Omental fat pad (tissue), 4 donors: ENCODE results near the gene MYO18A. TPM values are rescaled to one million over a fixed set of nuclear protein-coding genes. Genes with fewer than 3 reads are reported as not detected.

Source experiments
- ATAC-seq: fragments of 150-250 bp; one replicate; pipeline ENCODE4 v1.9.1; 2016; ENCODE audit warnings: mild to moderate bottlenecking, moderate library complexity; ENCODE audit not compliant: low FRiP score
- DNase-seq: peaks from one replicate; pipeline ENCODE4 v3.0.0-alpha.2; 2019; ENCODE audit warnings: low spot score
- CTCF ChIP-seq, 3 donors: fragments of 450-650 bp; IDR thresholded peaks; one replicate each; pipeline ENCODE4 v1.5.1; 2016 to 2017; ENCODE audit warnings: antibody characterized with exemption in 3 of 3, mild to moderate bottlenecking in 3 of 3, moderate library complexity in 2 of 3
- total RNA-seq, 4 donors: library from RNA; depleted of rRNA; stranded (reverse); fragments of >200 nt; gene quantifications; one replicate each; pipeline ENCODE4 v1.1.0, GENCODE V29; 2016

Gene MYO18A
- total RNA-seq, 4 donors from 2014 or later = 33.1 to 99.0 (median 50.6) TPM

- no peak for DNase-seq
- ATAC-seq = no peak
- TF ChIP-seq CTCF (IDR thresholded peaks at IDR 0.05) = no peak
Observed at GRCh38 chr17:29063992-29064391, 116.2 kb downstream of the MYO18A start.

GRCh38 chr17:29062215-29062614 is 118.0 kb downstream of the MYO18A start:
- DNase-seq (no peak), ATAC-seq (no peak)
- TF ChIP-seq CTCF (IDR thresholded peaks at IDR 0.05) = no peak

GRCh38 chr17:29061036-29061435 is 119.2 kb downstream of the MYO18A start:
- DNase-seq (no peak), ATAC-seq (no peak)
- no peak for TF ChIP-seq CTCF (IDR thresholded peaks at IDR 0.05)

GRCh38 chr17:29060475-29060874 is 119.7 kb downstream of the MYO18A start:
- no peak for TF ChIP-seq CTCF (IDR thresholded peaks at IDR 0.05)
- ATAC-seq (no peak), DNase-seq (no peak)

GRCh38 chr17:29059281-29059680 is 120.9 kb downstream of the MYO18A start:
- no peak for TF ChIP-seq CTCF (IDR thresholded peaks at IDR 0.05)
- ATAC-seq (no peak), DNase-seq (no peak)

- TF ChIP-seq CTCF (IDR thresholded peaks at IDR 0.05) = no peak
Observed at GRCh38 chr17:29058391-29058790, 121.8 kb downstream of the MYO18A start.

GRCh38 chr17:29057361-29057760 is 122.8 kb downstream of the MYO18A start:
- no peak for DNase-seq
- no peak for TF ChIP-seq CTCF (IDR thresholded peaks at IDR 0.05)
- no peak for ATAC-seq

More at GRCh38 chr17:29058391-29058790, 121.8 kb downstream of the MYO18A start:
- DNase-seq (no peak), ATAC-seq (no peak)
